ENCODE measurements around the gene HRK. TPM values are rescaled to one million over a fixed set of nuclear protein-coding genes. Genes with fewer than 3 reads are reported as not detected.

Gene HRK
- total and polyA plus RNA-seq, 2 of the 8 experiments (the other 6 are each of a cell fraction or from before 2014, with no cell fraction given): 1.6 to 2.7 TPM

DNA sequence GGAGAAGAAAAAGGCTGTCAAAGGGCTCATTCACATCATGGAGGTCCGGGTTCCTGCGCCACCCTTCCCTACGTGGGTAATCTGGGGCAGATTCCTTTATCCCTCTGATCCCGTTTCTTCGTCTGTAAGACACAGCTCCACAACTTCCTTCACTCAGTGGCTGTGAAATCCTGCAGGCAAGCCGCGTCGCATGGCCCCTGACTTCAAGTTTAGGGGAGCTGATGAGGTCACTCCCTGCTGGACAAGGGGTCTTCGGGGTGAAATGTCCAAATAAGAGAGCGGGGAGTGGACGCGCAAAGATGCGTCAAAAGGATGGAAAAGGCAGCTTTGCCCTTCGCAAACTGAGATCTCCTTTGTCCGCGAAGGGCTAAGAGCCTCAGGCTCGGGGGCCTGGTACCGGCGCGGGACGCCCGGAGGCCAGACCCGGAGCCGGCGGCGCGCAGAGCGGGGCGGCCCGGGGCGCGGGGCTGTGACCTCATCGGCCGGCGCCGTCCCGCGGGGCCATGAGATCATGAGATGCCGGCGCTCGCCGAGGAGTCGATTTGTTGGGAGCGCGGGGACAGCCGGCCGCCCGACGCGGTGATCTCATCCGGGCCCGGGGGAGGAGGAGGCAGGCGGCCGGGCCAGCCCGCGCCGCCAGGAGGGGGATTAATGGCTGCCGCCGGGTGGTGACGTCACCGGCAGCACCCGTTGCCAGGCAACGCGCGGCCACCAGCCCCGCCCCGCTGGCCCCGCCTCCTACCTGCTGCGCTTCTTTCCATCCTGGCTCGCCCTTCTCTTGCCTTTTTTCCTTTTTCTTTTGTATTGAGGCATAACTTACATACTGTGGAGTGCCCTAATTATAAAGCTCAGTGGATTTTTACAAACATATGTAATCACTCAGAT is 62.1 kb downstream of the HRK start:
- Histone ChIP-seq H2AK5ac (ENCODE audit: low read depth, low read length) (no peak overlapping the region), H4K8ac (ENCODE audit: extremely low read depth, insufficient read depth, low read length) (peak overlapping the region; percentile 98), H2BK120ac (replicated peaks; ENCODE audit: low read depth, low read length) (no peak overlapping the region), H2BK15ac (ENCODE audit: low read length) (no peak overlapping the region), H2AFZ (ENCODE audit: low read length) (peak overlapping the region; percentile 99), H3K9ac (replicated peaks in 1 of 4; ENCODE audit: extremely low read depth in 1 of 4, low read depth in 3 of 4, low read length in 3 of 4) (peak overlapping the region; percentile 84 to 98 (median 94)), H3K27me3 (replicated peaks in 1 of 4; ENCODE audit: control insufficient read depth in 3 of 4, extremely low read depth in 1 of 4, insufficient read depth in 3 of 4, low read length in 3 of 4) (no peaks in the 10 kb centered on the region), H2BK12ac (ENCODE audit: low read depth, low read length) (no peak overlapping the region; the same call in 1 of the 2 replicates), H4K5ac (ENCODE audit: insufficient read length, low read depth, low read length) (peak overlapping the region; percentile 78), H3K4ac (replicated peaks; ENCODE audit: insufficient read length, low read depth, low read length) (no peak overlapping the region), H3K14ac (ENCODE audit: insufficient read length) (no peak overlapping the region), H4K20me1 (replicated peaks in 1 of 2; ENCODE audit: control insufficient read depth in 1 of 2, insufficient read depth in 2 of 2, low read length in 2 of 2) (no peaks in the 10 kb centered on the region), H3K27ac (ENCODE audit: low read depth, low read length) (peak overlapping the region; percentile 94), H3K9me3 (ENCODE audit: insufficient read depth in 2 of 2, low read depth in 1 of 2, low read length in 1 of 2) (no peaks in the 10 kb centered on the region), H3K79me1 (ENCODE audit: low read depth, low read length) (no peaks in the 10 kb centered on the region), H4K91ac (replicated peaks; ENCODE audit: insufficient read length, low read length) (no peak overlapping the region), H3K36me3 (ENCODE audit: control insufficient read depth in 2 of 4, insufficient read depth in 4 of 4, low read length in 3 of 4) (no peaks in the 10 kb centered on the region; a peak in 2 of 8 replicates), H3K4me2 (ENCODE audit: insufficient read depth in 1 of 2, low read depth in 2 of 2, low read length in 2 of 2) (peak overlapping the region; percentile 91 to 97), H3K4me1 (replicated peaks in 1 of 4; ENCODE audit: control insufficient read depth in 3 of 4, insufficient read depth in 4 of 4, low read length in 3 of 4) (peaks cover 1 to 7% (median 5%) of the 10 kb centered on the region in 4 experiments; a peak in 4 of 7 replicates), H3K23me2 (ENCODE audit: low read depth, low read length) (peaks cover 4% of the 10 kb centered on the region; the same call in 1 of the 2 replicates), H3K18ac (ENCODE audit: extremely low read depth, low read length) (peak overlapping the region; percentile 99), H3K56ac (replicated peaks; ENCODE audit: insufficient read length, low read depth, low read length) (peak overlapping the region; percentile 62), H3K4me3 (ENCODE audit: extremely low read depth in 1 of 4, insufficient read depth in 2 of 4, low read depth in 3 of 4, low read length in 4 of 4) (peak overlapping the region; percentile 83 to 96 (median 92)), H3K23ac (ENCODE audit: insufficient read length) (no peak overlapping the region), H2BK20ac (ENCODE audit: low read length) (no peak overlapping the region), H2BK5ac (ENCODE audit: low read depth, low read length) (peak overlapping the region; percentile 82), H3K79me2 (ENCODE audit: control insufficient read depth in 1 of 2, insufficient read depth in 2 of 2, low read length in 2 of 2) (no peaks in the 10 kb centered on the region)
- 3% methylated on average over 58 of the region's 70 CpGs; no CpG with 5 or more reads in 1 of the 2 experiments for WGBS, 2 experiments (ENCODE audit: extremely low coverage in 1 of 2, insufficient coverage in 1 of 2, insufficient read length in 1 of 2, insufficient replicate concordance in 2 of 2, low coverage in 1 of 2, low lambda C conversion rate in 2 of 2, missing lambda C conversion rate in 1 of 2)
- FAIRE-seq: no peak
- POLR2A ChIA-PET (ENCODE audit: partially characterized antibody): interaction anchor here (1.0 kb wide), 1 partner anchor 8 kb away, joined by 3 read pairs; no protein-coding TSS in a partner anchor
- CTCF ChIA-PET (ENCODE audit: partially characterized antibody): interaction anchor here (0.6 kb wide), 2 partner anchors 23 to 171 kb away, joined by 3 read pairs; no protein-coding TSS in a partner anchor
- DNase-seq (ENCODE audit: low read depth in 1 of 2, low spot score in 2 of 2): peak; percentile 73 to 90
- peak; percentile 97 for TF ChIP-seq YY1 (IDR thresholded peaks at IDR 0.05; ENCODE audit: low read depth, low read length)
- no peak for TF ChIP-seq CHD2 (IDR thresholded peaks at IDR 0.05; ENCODE audit: low read length)
- peak; percentile 54 for TF ChIP-seq TAF7 (optimal IDR thresholded peaks at IDR 0.05; ENCODE audit: borderline replicate concordance, low read depth, low read length)
- peak; percentile 81 for TF ChIP-seq SRF (IDR thresholded peaks at IDR 0.05; ENCODE audit: low read depth, low read length)
- TF ChIP-seq SP2 (IDR thresholded peaks at IDR 0.05; ENCODE audit: low read length): no peak
- peak; percentile 100 for TF ChIP-seq KDM4A (IDR thresholded peaks at IDR 0.05; ENCODE audit: low read depth, low read length, severe bottlenecking)
- TF ChIP-seq NRF1 (IDR thresholded peaks at IDR 0.05; ENCODE audit: low read depth, low read length): no peak
- TF ChIP-seq TAF1 (IDR thresholded peaks at IDR 0.05; ENCODE audit: low read depth, low read length): peak; percentile 91
- TF ChIP-seq, protein P1, sequence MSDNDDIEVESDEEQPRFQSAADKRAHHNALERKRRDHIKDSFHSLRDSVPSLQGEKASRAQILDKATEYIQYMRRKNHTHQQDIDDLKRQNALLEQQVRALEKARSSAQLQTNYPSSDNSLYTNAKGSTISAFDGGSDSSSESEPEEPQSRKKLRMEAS (IDR thresholded peaks at IDR 0.05): no peak; the same call in 1 of the 2 replicates
- TF ChIP-seq JUND (IDR thresholded peaks at IDR 0.05; ENCODE audit: low read length): peak; percentile 98
- TF ChIP-seq JUN (IDR thresholded peaks at IDR 0.05; ENCODE audit: low read depth, low read length): peak; percentile 91
- no peak for TF ChIP-seq RFX5 (IDR thresholded peaks at IDR 0.05; ENCODE audit: borderline replicate concordance, low read depth, low read length)
